Mesodermal cell (in vitro differentiated cells): Measurements from ENCODE around the gene C11orf91.

ENCODE experiments used
- H3K27ac ChIP-seq: 2 replicates; pipeline ENCODE4 v1.7.0; 2013; ENCODE audit warnings: mild to moderate bottlenecking, low read depth, low read length, moderate library complexity; ENCODE audit not compliant: severe bottlenecking
- H3K36me3 ChIP-seq: 2 replicates; pipeline ENCODE4 v1.7.1; 2013; ENCODE audit warnings: mild to moderate bottlenecking, low read length, moderate library complexity; ENCODE audit not compliant: control insufficient read depth, insufficient read depth
- H3K4me1 ChIP-seq: one replicate; pipeline ENCODE4 v1.7.1; 2013; ENCODE audit warnings: mild to moderate bottlenecking, low read length; ENCODE audit not compliant: insufficient read depth, control insufficient read depth, poor library complexity, severe bottlenecking
- H3K4me3 ChIP-seq: 2 replicates; pipeline ENCODE4 v1.7.0; 2013; ENCODE audit warnings: low read length, control low read depth, mild to moderate bottlenecking; ENCODE audit not compliant: insufficient read depth, poor library complexity, severe bottlenecking; ENCODE audit errors: extremely low read depth
- H3K9me3 ChIP-seq: 2 replicates; pipeline ENCODE4 v1.7.1; 2013; ENCODE audit warnings: mild to moderate bottlenecking, low read length, moderate library complexity; ENCODE audit not compliant: control insufficient read depth
- WGBS, 2 experiments: methylation state at CpG; one replicate each; pipeline ENCODE4 v1.1.5; 2013; ENCODE audit warnings: missing lambda C conversion rate in 2 of 2; ENCODE audit not compliant: insufficient coverage in 2 of 2; 5-methylcytosine and 5-hydroxymethylcytosine counted together

Gene C11orf91

DNA sequence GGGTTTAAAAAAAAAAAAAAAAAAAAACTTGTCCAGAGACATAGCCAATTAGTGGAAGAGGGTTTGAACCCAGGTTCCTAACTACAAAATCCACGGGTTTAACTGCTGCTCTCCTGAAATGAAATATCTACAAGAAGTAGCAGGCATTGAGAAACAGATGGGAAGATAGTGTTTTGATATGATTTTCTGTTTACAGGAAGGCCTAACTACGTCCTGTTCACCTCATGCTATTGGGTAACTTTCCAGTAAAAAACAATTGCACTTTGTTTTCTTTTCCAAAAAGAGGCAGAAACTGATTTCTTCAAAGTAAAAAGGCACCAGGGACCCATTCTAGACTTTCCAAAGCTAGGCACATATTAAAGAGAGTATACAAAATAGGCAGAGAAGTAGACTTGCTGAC, 5.9 kb upstream of the C11orf91 start:
- Histone ChIP-seq H3K4me3 (no peak overlapping the region), H3K27ac (no peak overlapping the region), H3K4me1 (peaks cover 4% of the 10 kb centered on the region), H3K9me3 (no peaks in the 10 kb centered on the region), H3K36me3 (peaks cover 58% of the 10 kb centered on the region)
- WGBS, 2 experiments, result 90% methylated on average over 2 of the region's 2 CpGs; no CpG with 5 or more reads in 1 of the 2 experiments

- 71 to 92% methylated on average over 3 to 4 of the region's 7 CpGs for WGBS, 2 experiments
- Histone ChIP-seq H3K36me3 (peaks cover 38% of the 10 kb centered on the region), H3K27ac (no peak overlapping the region), H3K4me1 (peaks cover 9% of the 10 kb centered on the region), H3K4me3 (no peak overlapping the region), H3K9me3 (no peaks in the 10 kb centered on the region)
These were observed 3.8 kb upstream of the C11orf91 start for GRCh38 chr11:33704240-33705002.

GRCh38 chr11:33703788-33704187, 3.2 kb upstream of the C11orf91 start:
- WGBS, 2 experiments, result 89 to 97% methylated on average over 1 to 4 of the region's 4 CpGs
- peaks cover 32% of the 10 kb centered on the region for H3K36me3 ChIP-seq

GRCh38 chr11:33703234-33703633, 2.6 kb upstream of the C11orf91 start:
- Histone ChIP-seq H3K36me3 (peaks cover 27% of the 10 kb centered on the region), H3K9me3 (no peaks in the 10 kb centered on the region), H3K4me3 (no peak overlapping the region), H3K4me1 (peaks cover 9% of the 10 kb centered on the region), H3K27ac (no peak overlapping the region)
- WGBS, 2 experiments, result 93 to 100% methylated on average over 3 of the region's 5 CpGs

More at GRCh38 chr11:33703788-33704187, 3.2 kb upstream of the C11orf91 start:
- Histone ChIP-seq H3K9me3 (no peaks in the 10 kb centered on the region), H3K27ac (no peak overlapping the region), H3K4me1 (peaks cover 9% of the 10 kb centered on the region), H3K4me3 (no peak overlapping the region)

DNA sequence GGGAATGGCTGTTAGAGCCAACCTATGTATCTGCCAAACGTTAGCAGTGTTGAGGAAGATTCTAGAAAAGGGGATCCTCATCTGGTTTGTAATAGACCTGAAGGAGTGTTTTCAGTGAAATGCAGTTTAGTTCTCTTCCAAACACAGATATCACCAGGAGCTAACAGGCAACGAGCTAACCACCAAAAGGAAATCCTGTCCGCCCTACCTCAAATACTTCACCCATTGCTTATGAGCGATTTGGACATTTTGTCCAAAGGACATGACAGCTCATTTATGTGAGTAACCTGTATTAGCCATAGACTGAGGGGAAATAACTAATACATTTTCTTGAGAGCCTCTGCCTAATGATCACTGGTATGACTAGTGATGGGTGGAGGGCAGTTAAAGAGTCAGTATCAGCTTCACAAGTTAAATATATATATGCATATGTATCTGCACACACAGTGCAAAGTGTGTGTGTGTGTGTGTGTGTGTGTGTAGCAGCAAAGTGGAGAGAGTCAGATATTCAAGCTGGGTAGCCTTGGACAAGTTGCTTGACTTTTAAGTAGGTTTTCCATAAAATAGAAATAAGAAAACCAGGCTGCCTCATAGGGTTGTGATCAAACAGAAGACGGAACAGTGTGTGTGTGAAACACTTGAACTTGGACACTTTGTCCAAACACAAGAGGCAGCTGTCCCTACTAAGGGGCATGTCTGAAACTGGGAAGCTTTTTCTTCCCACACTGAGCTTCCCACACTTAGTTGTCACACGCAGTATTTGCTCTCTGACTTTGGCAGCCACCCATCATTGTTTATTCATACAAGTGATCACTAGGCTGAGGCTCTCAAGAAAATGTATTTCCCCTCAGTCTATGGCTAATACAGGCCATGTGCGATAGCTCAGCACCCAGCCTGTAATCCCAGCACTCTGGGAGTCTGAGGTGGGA, 940 bp upstream of the C11orf91 start:
- 78 to 85% methylated on average over 4 to 6 of the region's 7 CpGs for WGBS, 2 experiments
- peaks cover 9% of the 10 kb centered on the region for H3K4me1 ChIP-seq
- peak overlapping the region; percentile 45 for H3K4me3 ChIP-seq
- H3K36me3 ChIP-seq, result peaks cover 16% of the 10 kb centered on the region
- H3K9me3 ChIP-seq, result no peaks in the 10 kb centered on the region
- H3K27ac ChIP-seq, result peak overlapping the region; percentile 81

DNA sequence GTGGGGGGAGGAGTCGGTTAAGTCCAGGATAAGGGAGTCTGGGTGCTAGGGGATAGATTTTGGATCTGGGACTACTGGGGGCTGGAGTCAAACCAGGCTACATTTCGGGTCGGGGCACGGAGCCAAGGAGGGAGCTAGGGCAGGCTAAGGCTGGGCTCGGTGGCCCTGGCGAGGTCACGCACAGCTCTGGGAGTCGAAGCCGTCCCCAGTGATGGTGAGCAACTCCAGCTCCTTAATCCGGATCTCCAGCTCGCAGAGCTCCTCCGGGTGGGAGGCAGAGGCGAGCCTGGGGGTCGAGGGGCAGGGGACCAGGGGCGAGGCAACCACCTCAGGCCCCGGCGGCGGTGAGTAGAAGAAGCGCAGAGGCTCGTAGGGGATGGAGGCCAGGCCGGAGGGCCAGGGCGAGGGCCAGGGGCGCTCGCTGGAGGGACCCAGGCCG, 544 bp downstream of the C11orf91 start:
- 54 to 65% methylated on average over 14 of the region's 25 CpGs for WGBS, 2 experiments
- Histone ChIP-seq H3K27ac (peak overlapping the region; percentile 43), H3K9me3 (no peaks in the 10 kb centered on the region), H3K4me3 (peak overlapping the region; percentile 45), H3K4me1 (peaks cover 9% of the 10 kb centered on the region), H3K36me3 (peaks cover 5% of the 10 kb centered on the region)

- Histone ChIP-seq H3K36me3 (no peaks in the 10 kb centered on the region), H3K27ac (no peak overlapping the region), H3K4me3 (peak overlapping the region; percentile 45), H3K4me1 (peaks cover 9% of the 10 kb centered on the region), H3K9me3 (no peaks in the 10 kb centered on the region)
- 78 to 84% methylated on average over 9 to 10 of the region's 12 CpGs for WGBS, 2 experiments
These were observed 1.0 kb downstream of the C11orf91 start for GRCh38 chr11:33699515-33700062.

DNA sequence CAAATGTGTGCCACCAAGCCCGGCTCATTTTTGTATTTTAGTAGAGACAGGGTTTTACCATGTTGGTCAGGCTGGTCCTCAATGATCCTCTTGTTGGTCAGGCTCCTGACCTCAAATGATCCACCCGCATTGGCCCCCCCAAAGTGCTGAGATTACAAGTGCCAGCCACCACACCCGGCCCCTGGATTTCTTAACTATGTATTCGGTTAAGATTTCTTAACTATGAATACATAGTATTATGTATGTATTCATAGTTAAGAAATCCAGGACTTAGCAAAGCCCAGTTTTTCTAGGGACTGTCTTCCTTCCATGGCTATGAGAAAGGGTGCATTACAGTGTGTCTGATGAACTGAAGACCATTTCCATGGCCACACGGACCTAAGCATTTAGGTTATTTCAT, 1.7 kb downstream of the C11orf91 start:
- H3K27ac ChIP-seq, result no peak overlapping the region
- 90 to 100% methylated on average over 1 to 2 of the region's 5 CpGs for WGBS, 2 experiments
- no peaks in the 10 kb centered on the region for H3K36me3 ChIP-seq
- H3K4me3 ChIP-seq, result no peak overlapping the region
- H3K9me3 ChIP-seq, result no peaks in the 10 kb centered on the region
- peaks cover 7% of the 10 kb centered on the region for H3K4me1 ChIP-seq

GRCh38 chr11:33697997-33698396, 2.6 kb downstream of the C11orf91 start:
- Histone ChIP-seq H3K36me3 (no peaks in the 10 kb centered on the region), H3K9me3 (no peaks in the 10 kb centered on the region), H3K4me1 (peaks cover 7% of the 10 kb centered on the region), H3K27ac (no peak overlapping the region), H3K4me3 (no peak overlapping the region)
- WGBS, 2 experiments, result no CpG with 5 or more reads among the region's 3 CpGs

DNA sequence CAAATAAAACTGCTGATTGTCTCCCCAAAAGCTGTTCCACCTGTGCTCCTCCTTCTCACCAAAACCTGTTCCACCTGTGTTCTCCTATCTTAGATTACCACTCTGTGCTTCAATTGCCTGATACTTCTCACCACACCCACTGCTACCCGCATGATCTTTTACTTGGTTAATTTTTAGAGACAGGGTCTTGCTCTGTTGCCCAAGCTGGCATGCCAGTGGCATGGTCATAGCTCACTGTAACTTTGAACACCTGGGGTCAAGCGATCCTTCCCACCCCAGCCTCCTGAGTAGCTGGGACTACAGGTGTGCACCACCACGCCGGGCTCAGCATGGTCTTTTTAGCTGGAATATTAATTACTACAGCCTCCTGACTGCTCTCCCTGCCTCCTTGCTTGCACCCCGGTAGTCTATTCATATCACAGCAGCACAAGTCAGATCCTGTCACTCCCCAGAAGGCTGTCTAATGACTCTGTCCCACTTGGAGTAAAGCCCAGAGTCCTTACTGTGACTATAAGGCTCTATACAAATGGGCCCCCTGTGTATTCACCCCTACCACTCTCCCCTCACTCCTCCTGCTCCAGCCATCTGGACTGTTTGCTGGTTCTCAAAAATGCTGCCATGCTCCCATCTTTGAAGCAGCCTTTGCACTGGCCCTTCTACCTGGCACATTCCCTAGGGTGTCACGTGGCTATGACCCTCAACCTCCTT, 3.5 kb downstream of the C11orf91 start:
- WGBS, 2 experiments, result 93 to 95% methylated on average over 5 to 6 of the region's 6 CpGs
- H3K4me1 ChIP-seq, result peaks cover 16% of the 10 kb centered on the region

More for the DNA sequence above, 3.5 kb downstream of the C11orf91 start:
- no peak overlapping the region for H3K4me3 ChIP-seq
- no peak overlapping the region for H3K27ac ChIP-seq
- H3K36me3 ChIP-seq, result no peaks in the 10 kb centered on the region
- no peaks in the 10 kb centered on the region for H3K9me3 ChIP-seq
